ACC112 (cell line): ENCODE measurements around the gene HSBP1L1.

Experiments used
- H2AFZ ChIP-seq: fragments of 200-600 bp; sonication (generic); one replicate; pipeline ENCODE4 v1.6.0; 2017; ENCODE audit warnings: antibody characterized with exemption, low read length; ENCODE audit not compliant: unreplicated experiment
- H3K27ac ChIP-seq: fragments of 200-600 bp; sonication (generic); 2 replicates; pipeline ENCODE4 v1.5.1; 2014; ENCODE audit warnings: low read depth, mild to moderate bottlenecking, antibody characterized with exemption, low read length, moderate library complexity
- H3K27me3 ChIP-seq: fragments of 200-600 bp; sonication (generic); 2 replicates; pipeline ENCODE4 v1.6.1; 2014; ENCODE audit warnings: mild to moderate bottlenecking, antibody characterized with exemption, low read length, moderate library complexity, mixed read lengths; ENCODE audit not compliant: insufficient read depth
- H3K36me3 ChIP-seq: fragments of 200-600 bp; sonication (generic); 2 replicates; pipeline ENCODE4 v1.6.1; 2016; ENCODE audit warnings: mild to moderate bottlenecking, antibody characterized with exemption, low read length, moderate library complexity, mixed read lengths; ENCODE audit not compliant: insufficient read depth
- H3K4me1 ChIP-seq: fragments of 200-600 bp; sonication (generic); one replicate; pipeline ENCODE4 v1.6.1; 2016; ENCODE audit warnings: low read length, mixed read lengths; ENCODE audit not compliant: insufficient read depth, unreplicated experiment, control insufficient read depth
- H3K4me3 ChIP-seq: fragments of 200-600 bp; sonication (generic); 2 replicates; pipeline ENCODE4 v1.5.1; 2014; ENCODE audit warnings: mild to moderate bottlenecking, low read depth, low read length
- H3K79me2 ChIP-seq: fragments of 200-600 bp; sonication (generic); one replicate; pipeline ENCODE4 v1.6.0; 2016; ENCODE audit warnings: low read length; ENCODE audit not compliant: control insufficient read depth, unreplicated experiment, insufficient read depth

The HSBP1L1 gene

GRCh38 chr18:79947054-79947755, 17.2 kb upstream of the HSBP1L1 start:
- Histone ChIP-seq H3K27ac (no peak overlapping the region), H3K4me1 (no peaks in the 10 kb centered on the region), H3K79me2 (peaks cover 51% of the 10 kb centered on the region)

DNA sequence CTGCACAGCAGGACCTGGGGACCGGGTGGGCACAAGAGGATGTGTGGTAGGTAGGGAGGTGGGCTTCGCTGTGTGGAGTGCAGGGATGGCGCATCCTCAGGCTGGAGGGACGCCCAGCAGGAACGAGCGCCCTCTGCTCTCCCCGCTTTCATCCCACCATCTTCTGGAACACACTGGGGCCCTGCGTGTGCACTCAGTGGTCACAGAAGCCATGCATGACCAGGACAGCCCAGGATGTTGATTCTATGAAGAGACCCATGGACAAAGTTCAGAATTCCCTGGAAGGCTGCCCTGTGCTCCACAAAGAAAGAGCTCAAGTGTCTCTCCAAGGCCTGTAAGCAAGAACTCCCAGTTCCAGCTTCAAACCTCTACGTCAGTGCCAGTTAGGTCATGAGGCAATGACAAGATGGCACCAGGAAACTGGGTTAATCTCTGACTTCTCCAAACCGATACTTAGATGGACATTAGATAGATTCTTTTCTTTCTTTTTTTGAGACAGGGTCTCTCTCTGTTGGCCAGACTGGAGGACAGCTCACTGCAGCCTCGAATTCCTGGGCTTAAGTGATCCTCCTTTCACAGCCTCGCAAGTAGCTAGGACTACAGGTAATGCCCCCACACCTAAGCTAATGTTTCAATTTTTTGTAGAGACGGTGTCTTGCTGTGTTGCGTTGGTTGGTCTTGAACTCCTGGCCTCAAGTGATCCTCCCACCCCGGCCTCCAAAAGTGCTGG, 16.4 kb upstream of the HSBP1L1 start:
- H3K79me2 ChIP-seq: peaks cover 51% of the 10 kb centered on the region

More at GRCh38 chr18:79947054-79947755, 17.2 kb upstream of the HSBP1L1 start:
- no peak overlapping the region for H3K4me3 ChIP-seq
- peaks cover 8% of the 10 kb centered on the region; the same call in 1 of the 2 replicates for H3K36me3 ChIP-seq
- H3K27me3 ChIP-seq: no peaks in the 10 kb centered on the region
- H2AFZ ChIP-seq: no peak overlapping the region

GRCh38 chr18:79948719-79949411, 15.6 kb upstream of the HSBP1L1 start:
- H3K36me3 ChIP-seq: peaks cover 8% of the 10 kb centered on the region; the same call in 1 of the 2 replicates
- H3K27ac ChIP-seq: no peak overlapping the region
- no peaks in the 10 kb centered on the region for H3K4me1 ChIP-seq
- peaks cover 51% of the 10 kb centered on the region for H3K79me2 ChIP-seq
- no peaks in the 10 kb centered on the region for H3K27me3 ChIP-seq
- H2AFZ ChIP-seq: no peak overlapping the region
- no peak overlapping the region; the same call in 1 of the 2 replicates for H3K4me3 ChIP-seq

More for the DNA sequence above, 16.4 kb upstream of the HSBP1L1 start:
- H3K27ac ChIP-seq: no peak overlapping the region
- H3K4me3 ChIP-seq: no peak overlapping the region
- no peaks in the 10 kb centered on the region for H3K27me3 ChIP-seq
- H3K4me1 ChIP-seq: no peaks in the 10 kb centered on the region
- no peak overlapping the region for H2AFZ ChIP-seq
- H3K36me3 ChIP-seq: peaks cover 8% of the 10 kb centered on the region; the same call in 1 of the 2 replicates

DNA sequence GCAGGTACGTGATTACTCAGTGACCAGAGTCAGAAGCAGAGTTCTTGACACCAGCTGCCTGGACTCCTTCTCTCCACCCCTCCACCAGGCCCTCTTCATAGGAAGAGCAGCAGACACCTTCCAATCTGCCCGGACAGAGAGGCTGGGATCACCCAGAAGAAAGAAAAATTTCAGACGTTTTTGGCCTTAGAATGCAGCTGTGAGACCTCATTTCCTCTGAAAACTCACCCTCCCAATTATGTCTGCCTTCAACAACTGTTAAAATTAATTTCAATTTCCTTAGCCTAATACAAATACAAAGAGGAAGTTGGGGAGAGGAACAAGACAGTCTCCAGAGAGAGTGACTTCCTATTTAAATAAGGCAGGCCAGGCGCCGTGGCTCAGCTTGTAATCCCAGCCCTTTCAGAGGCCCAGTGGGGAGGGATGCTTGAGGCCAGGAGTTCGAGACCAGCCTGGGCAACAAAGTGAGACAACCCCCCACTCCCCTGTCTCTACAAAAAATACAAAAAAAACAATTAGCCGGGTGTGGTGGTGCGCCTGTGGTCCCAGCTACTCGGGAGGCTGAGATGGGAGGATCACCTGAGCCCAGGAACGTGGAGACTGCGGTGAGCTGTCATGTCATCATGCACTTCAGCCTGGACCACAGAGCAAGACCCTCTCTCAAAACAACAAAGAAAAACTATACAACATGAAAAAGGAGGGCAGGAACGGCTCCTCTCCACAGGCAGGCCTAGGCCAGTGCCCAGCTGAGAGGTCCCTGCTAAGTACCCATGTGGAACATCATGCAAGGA, 14.6 kb upstream of the HSBP1L1 start:
- peak overlapping the region; percentile 78 for H3K4me3 ChIP-seq

GRCh38 chr18:79950515-79951341, 13.7 kb upstream of the HSBP1L1 start:
- Histone ChIP-seq H3K4me1 (no peaks in the 10 kb centered on the region), H3K27me3 (no peaks in the 10 kb centered on the region), H3K27ac (peak overlapping the region; percentile 18; the same call in 1 of the 2 replicates)

More for the DNA sequence above, 14.6 kb upstream of the HSBP1L1 start:
- Histone ChIP-seq H2AFZ (no peak overlapping the region), H3K27ac (no peak overlapping the region), H3K36me3 (peaks cover 8% of the 10 kb centered on the region; the same call in 1 of the 2 replicates), H3K27me3 (no peaks in the 10 kb centered on the region), H3K79me2 (peaks cover 46% of the 10 kb centered on the region), H3K4me1 (no peaks in the 10 kb centered on the region)

GRCh38 chr18:79951545-79952455, 12.6 kb upstream of the HSBP1L1 start, which contains the start of gene SLC66A2:
Gene SLC66A2 (minus strand): TSS chr18:79951653. CDS start chr18:79950926, 727 bp downstream.
- H3K79me2 ChIP-seq: peaks cover 39% of the 10 kb centered on the region
- no peaks in the 10 kb centered on the region for H3K4me1 ChIP-seq
- no peaks in the 10 kb centered on the region for H3K27me3 ChIP-seq
- H3K36me3 ChIP-seq: peaks cover 8% of the 10 kb centered on the region; the same call in 1 of the 2 replicates
- H3K27ac ChIP-seq: peak within 1 kb of the TSS; percentile 18; the same call in 1 of the 2 replicates
- H2AFZ ChIP-seq: peak within 1 kb of the TSS; percentile 92
- peak within 1 kb of the TSS; percentile 78 for H3K4me3 ChIP-seq

More at GRCh38 chr18:79950515-79951341, 13.7 kb upstream of the HSBP1L1 start:
- Histone ChIP-seq H2AFZ (peak overlapping the region; percentile 48), H3K4me3 (peak overlapping the region; percentile 78), H3K79me2 (peaks cover 42% of the 10 kb centered on the region), H3K36me3 (peaks cover 8% of the 10 kb centered on the region; the same call in 1 of the 2 replicates)

DNA sequence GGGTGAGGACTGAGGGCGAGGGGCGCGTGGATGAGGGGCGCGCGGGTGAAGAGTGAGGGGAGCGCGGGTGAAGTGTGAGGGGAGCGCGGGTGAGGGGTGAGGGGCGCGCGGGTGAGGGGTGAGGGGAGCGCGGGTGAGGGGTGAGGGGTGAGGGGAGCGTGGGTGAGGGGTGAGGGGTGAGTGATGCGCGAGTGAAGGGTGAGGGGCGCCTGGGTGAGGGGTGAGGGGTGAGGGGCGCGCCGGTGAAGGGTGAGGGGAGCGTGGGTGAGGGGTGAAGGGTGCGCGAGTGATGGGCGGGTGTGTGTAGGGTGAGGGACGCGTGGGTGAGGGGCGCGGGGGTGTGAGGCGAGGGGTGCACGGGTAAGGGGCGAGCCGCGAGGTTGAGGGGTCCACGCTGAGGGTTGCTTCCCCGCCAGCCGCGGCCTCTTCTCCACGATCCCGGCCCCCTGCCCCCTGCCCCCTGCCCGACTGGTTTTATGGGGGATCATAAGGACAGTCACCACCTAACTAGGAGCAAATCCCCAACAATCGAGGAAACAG, 11.9 kb upstream of the HSBP1L1 start:
- H2AFZ ChIP-seq: peak overlapping the region; percentile 92

DNA sequence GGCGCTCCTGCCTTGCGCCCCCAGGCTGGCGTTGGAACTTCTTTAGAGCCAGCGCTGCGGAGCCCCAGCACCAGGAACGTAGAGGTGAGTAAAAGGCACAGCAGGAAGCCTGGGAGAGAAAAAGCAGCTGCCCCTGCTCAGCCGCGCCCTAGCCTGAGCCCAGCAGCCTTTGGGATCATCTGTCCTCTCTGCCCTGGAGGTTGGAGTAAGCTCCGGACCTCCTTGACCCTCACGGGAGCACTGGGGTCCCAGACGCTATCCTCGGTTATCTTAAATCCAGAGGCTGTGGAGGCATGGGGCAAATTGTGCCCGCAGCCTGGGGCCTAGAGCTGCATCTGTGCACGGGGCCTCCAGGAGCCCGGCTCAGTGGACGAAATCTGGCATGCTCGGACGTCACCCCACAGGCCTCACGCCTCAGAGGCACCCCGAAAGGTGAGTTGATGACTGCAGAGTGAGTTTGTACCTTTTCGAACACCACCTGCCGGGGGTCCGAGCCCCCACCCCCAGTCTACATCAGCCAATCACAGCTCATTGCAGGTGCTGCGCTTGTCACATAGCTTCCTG, 11.4 kb upstream of the HSBP1L1 start:
- H3K27ac ChIP-seq: no peak overlapping the region
- H3K4me3 ChIP-seq: no peak overlapping the region
- H3K27me3 ChIP-seq: no peaks in the 10 kb centered on the region
- peaks cover 33% of the 10 kb centered on the region for H3K79me2 ChIP-seq
- H3K36me3 ChIP-seq: peaks cover 8% of the 10 kb centered on the region; the same call in 1 of the 2 replicates
- H3K4me1 ChIP-seq: no peaks in the 10 kb centered on the region
- H2AFZ ChIP-seq: no peak overlapping the region

More for the DNA sequence above, 11.9 kb upstream of the HSBP1L1 start:
- H3K79me2 ChIP-seq: peaks cover 38% of the 10 kb centered on the region
- peak overlapping the region; percentile 78 for H3K4me3 ChIP-seq
- H3K36me3 ChIP-seq: peaks cover 8% of the 10 kb centered on the region; the same call in 1 of the 2 replicates
- no peak overlapping the region for H3K27ac ChIP-seq
- no peaks in the 10 kb centered on the region for H3K27me3 ChIP-seq
- no peaks in the 10 kb centered on the region for H3K4me1 ChIP-seq
